A549 treated with AZD9567 at 1 μM for 4 hours (cell line): ENCODE measurements around the gene CD80. TPM values are rescaled to one million over a fixed set of nuclear protein-coding genes. Genes with fewer than 3 reads are reported as not detected.

ENCODE experiments used
- total RNA-seq: library from RNA; stranded (reverse); fragments of 200-300 nt; extraction: Qiagen RNA extraction; gene quantifications from 5 replicates; pipeline ENCODE4 v1.2.3, GENCODE V29; 2022; ENCODE audit not compliant: insufficient read depth

Gene CD80, protein sequence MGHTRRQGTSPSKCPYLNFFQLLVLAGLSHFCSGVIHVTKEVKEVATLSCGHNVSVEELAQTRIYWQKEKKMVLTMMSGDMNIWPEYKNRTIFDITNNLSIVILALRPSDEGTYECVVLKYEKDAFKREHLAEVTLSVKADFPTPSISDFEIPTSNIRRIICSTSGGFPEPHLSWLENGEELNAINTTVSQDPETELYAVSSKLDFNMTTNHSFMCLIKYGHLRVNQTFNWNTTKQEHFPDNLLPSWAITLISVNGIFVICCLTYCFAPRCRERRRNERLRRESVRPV
- not detected in 5 replicates for total RNA-seq

GRCh38 chr3:119559441-119559963 lies at the start of gene CD80:
CD80 (minus strand) TSS chr3:119559614; CDS start chr3:119557728, 1,886 bp downstream.

DNA sequence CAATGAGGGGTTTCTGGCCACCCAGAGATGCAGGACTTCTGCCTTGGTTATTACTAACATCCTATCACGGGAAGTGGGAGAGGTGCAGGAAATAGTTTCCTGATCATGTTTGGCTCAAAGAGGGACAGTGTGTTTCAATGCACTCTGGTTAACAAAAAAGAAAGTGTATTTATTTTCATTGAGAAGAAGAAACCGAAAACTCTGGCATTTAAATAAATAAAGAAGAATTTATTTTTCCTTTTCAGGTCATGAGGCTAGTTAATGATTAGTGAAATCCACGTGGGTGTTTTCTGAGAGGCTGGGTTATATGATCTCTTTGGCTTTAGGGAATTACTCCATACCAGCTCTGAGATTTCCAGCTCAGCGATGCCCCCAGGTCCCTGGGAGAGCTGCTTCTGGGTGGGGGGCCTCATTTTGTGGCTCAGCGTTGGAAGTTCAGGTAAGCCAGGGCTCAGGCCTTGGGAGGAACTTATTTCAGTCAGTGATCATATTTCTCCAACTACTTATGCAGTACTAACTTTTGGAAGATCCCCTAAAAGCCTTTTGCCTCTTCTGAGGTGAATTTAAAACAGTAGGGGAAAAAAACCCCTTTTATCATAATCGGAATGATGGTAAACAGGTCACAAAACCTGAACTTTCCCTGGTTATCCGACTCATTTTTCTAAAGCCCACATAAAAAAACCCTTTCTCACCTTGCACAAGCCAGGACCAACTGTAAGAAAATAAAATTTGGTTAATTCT lies 38.3 kb upstream of the CD80 start, which contains the start of gene PLA1A:
PLA1A (plus strand) TSS at position 338 of the 741 bp plus-strand sequence; CDS start at position 367, 29 bp downstream.

GRCh38 chr3:119579366-119580066 lies 20.1 kb upstream of the CD80 start, which contains the start of gene ADPRH:
ADPRH (plus strand) TSS chr3:119579492; CDS start chr3:119582170, 2,678 bp downstream.

DNA sequence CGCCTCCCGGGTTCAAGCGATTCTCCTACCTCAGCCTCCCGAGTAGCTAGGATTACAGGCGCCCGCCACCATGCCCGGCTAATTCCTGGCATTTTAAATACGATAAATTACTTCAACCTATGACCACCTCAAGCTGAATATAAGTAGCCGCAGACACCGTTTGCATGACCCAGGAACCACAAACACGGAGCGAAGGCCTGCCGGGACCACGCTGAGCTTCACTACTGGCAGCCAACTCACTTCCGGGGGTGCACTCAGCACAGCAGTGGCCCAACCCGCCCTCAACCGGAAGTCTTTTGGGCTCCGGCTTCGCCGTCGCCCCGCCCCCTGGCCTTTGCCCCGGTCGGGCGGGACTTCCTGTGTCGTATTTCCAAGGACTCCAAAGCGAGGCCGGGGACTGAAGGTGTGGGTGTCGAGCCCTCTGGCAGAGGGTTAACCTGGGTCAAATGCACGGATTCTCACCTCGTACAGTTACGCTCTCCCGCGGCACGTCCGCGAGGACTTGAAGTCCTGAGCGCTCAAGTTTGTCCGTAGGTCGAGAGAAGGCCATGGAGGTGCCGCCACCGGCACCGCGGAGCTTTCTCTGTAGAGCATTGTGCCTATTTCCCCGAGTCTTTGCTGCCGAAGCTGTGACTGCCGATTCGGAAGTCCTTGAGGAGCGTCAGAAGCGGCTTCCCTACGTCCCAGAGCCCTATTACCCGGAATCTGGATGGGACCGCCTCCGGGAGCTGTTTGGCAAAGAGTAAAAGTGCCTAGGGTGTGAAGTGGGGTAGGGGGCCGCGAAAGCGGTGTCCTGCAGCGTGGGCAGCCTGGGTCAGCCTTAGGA lies 61.0 kb downstream of the CD80 start, which contains the start of gene TIMMDC1:
TIMMDC1 (plus strand) TSS at position 362 of the 826 bp plus-strand sequence; CDS start at position 549, 187 bp downstream.

Other genes starting within 250 kb of the CD80 start
- gene TMEM39A, start 96.0 kb downstream of the CD80 start, total RNA-seq: 19.0 to 28.7 TPM (median 26.8 TPM) in 5 replicates
- gene POGLUT1, start 90.7 kb downstream of the CD80 start, total RNA-seq: 8.6 to 10.6 TPM (median 9.8 TPM) in 5 replicates
- gene TIMMDC1, start 61.1 kb downstream of the CD80 start, total RNA-seq: 74.4 to 82.6 TPM (median 80.0 TPM) in 5 replicates
- gene ADPRH, start 19.9 kb upstream of the CD80 start, total RNA-seq: 2.2 to 2.8 TPM (median 2.3 TPM) in 5 replicates
- gene PLA1A, start 38.3 kb upstream of the CD80 start, total RNA-seq: 0.22 to 0.57 TPM (median 0.37 TPM) in 4 of 5 replicates, not detected in the other
- gene POPDC2, start 101.0 kb upstream of the CD80 start, total RNA-seq: 0.14 to 0.39 TPM (median 0.24 TPM) in 4 of 5 replicates, not detected in the other
- gene COX17, start 117.8 kb upstream of the CD80 start, total RNA-seq: 89.3 to 109 TPM (median 104 TPM) in 5 replicates
- 0.12 to 0.24 TPM (median 0.19 TPM) in 4 of 5 replicates, not detected in the other for gene CFAP91, start 143.4 kb upstream of the CD80 start, total RNA-seq
- gene NR1I2, start 222.5 kb upstream of the CD80 start, total RNA-seq: not detected in 5 replicates